SK-N-SH treated with all-trans-retinoic acid at 6 μM for 48 hours (cell line): ENCODE results near the gene LYVE1.
A peak's percentile ranks its signal among the peaks of the same experiment; 100 is the strongest.

ENCODE experiments used
- ATAC-seq: fragments of 200-7000 bp; cut with Tn5 transposase; 3 replicates; pipeline ENCODE4 v1.9.1; 2020; ENCODE audit warnings: mild to moderate bottlenecking, moderate library complexity
- ARNTL ChIP-seq: fragments of 450-650 bp; formaldehyde crosslinking; IDR thresholded peaks from 2 replicates; pipeline ENCODE4 v1.5.0; 2020; ENCODE audit warnings: low read depth, mild to moderate bottlenecking, moderate library complexity, borderline replicate concordance
- BACH2 ChIP-seq: fragments of 250-450 bp; sonication (Bioruptor Pico); IDR thresholded peaks from 2 replicates; pipeline ENCODE4 v1.9.0; 2021; ENCODE audit warnings: mild to moderate bottlenecking, borderline replicate concordance
- CREB5 ChIP-seq: fragments of 250-450 bp; sonication (Bioruptor Pico); IDR thresholded peaks from 2 replicates; pipeline ENCODE4 v1.5.1; 2020; ENCODE audit warnings: low read depth, mild to moderate bottlenecking, moderate library complexity
- CSDC2 ChIP-seq: fragments of 250-450 bp; sonication (Bioruptor Pico); IDR thresholded peaks from 2 replicates; pipeline ENCODE4 v1.5.0; 2020; ENCODE audit warnings: mild to moderate bottlenecking, moderate library complexity
- CSRNP3 ChIP-seq: fragments of 250-450 bp; sonication (Bioruptor Pico); IDR thresholded peaks from 2 replicates; pipeline ENCODE4 v1.5.1; 2021; ENCODE audit warnings: mild to moderate bottlenecking, moderate library complexity
- ESRRG ChIP-seq: fragments of 250-450 bp; sonication (Bioruptor Pico); IDR thresholded peaks from 2 replicates; pipeline ENCODE4 v1.6.1; 2021; ENCODE audit warnings: mild to moderate bottlenecking
- GLIS3 ChIP-seq: fragments of 250-450 bp; sonication (Bioruptor Pico); IDR thresholded peaks from 2 replicates; pipeline ENCODE4 v1.5.0; 2020; ENCODE audit warnings: mild to moderate bottlenecking, moderate library complexity
- ISL1 ChIP-seq: fragments of 250-450 bp; sonication (Bioruptor Pico); IDR thresholded peaks from 2 replicates; pipeline ENCODE4 v2.1.2; 2022; ENCODE audit warnings: mild to moderate bottlenecking, moderate library complexity
- OSR1 ChIP-seq: fragments of 250-450 bp; sonication (Bioruptor Pico); IDR thresholded peaks from 2 replicates; pipeline ENCODE4 v1.8.0; 2022; ENCODE audit warnings: moderate library complexity, mild to moderate bottlenecking, inconsistent platforms
- PATZ1 ChIP-seq: fragments of 250-450 bp; sonication (Bioruptor Pico); IDR thresholded peaks from 2 replicates; pipeline ENCODE4 v1.8.0; 2020; ENCODE audit warnings: mild to moderate bottlenecking, moderate library complexity, borderline replicate concordance
- POU6F1 ChIP-seq: fragments of 250-450 bp; sonication (Bioruptor Pico); IDR thresholded peaks from 2 replicates; pipeline ENCODE4 v1.8.0; 2021; ENCODE audit warnings: low read depth, mild to moderate bottlenecking, moderate library complexity, borderline replicate concordance
- PPARA ChIP-seq: fragments of 250-450 bp; sonication (Bioruptor Pico); IDR thresholded peaks from 2 replicates; pipeline ENCODE4 v1.5.0; 2020; ENCODE audit warnings: mild to moderate bottlenecking, borderline replicate concordance
- RARB ChIP-seq: fragments of 250-450 bp; sonication (Bioruptor Pico); IDR thresholded peaks from 2 replicates; pipeline ENCODE4 v1.8.0; 2021; ENCODE audit warnings: mild to moderate bottlenecking, moderate library complexity
- SNAI2 ChIP-seq: fragments of 250-450 bp; sonication (Bioruptor Pico); IDR thresholded peaks from 2 replicates; pipeline ENCODE4 v1.5.0; 2020; ENCODE audit warnings: mild to moderate bottlenecking, moderate library complexity
- TCF4 ChIP-seq: fragments of 250-450 bp; sonication (Bioruptor Pico); IDR thresholded peaks from 2 replicates; pipeline ENCODE4 v1.8.0; 2021; ENCODE audit warnings: mild to moderate bottlenecking, moderate library complexity, borderline replicate concordance
- TOX ChIP-seq: fragments of 250-450 bp; sonication (Bioruptor Pico); IDR thresholded peaks from 2 replicates; pipeline ENCODE4 v1.8.0; 2021; ENCODE audit warnings: mild to moderate bottlenecking, moderate library complexity, borderline replicate concordance
- ZC3H10 ChIP-seq: fragments of 250-450 bp; sonication (Bioruptor Pico); IDR thresholded peaks from 2 replicates; pipeline ENCODE4 v1.5.1; 2021; ENCODE audit warnings: mild to moderate bottlenecking, moderate library complexity
- ZFP3 ChIP-seq: fragments of 250-450 bp; sonication (Bioruptor Pico); IDR thresholded peaks from 2 replicates; pipeline ENCODE4 v1.5.0; 2020; ENCODE audit warnings: mild to moderate bottlenecking, moderate library complexity
- ZFP30 ChIP-seq: fragments of 450-650 bp; formaldehyde crosslinking; IDR thresholded peaks from 2 replicates; pipeline ENCODE4 v1.5.0; 2022; ENCODE audit warnings: mild to moderate bottlenecking, moderate library complexity
- ZNF565 ChIP-seq: fragments of 450-650 bp; formaldehyde crosslinking; conservative IDR thresholded peaks from 2 replicates; pipeline ENCODE4 v1.5.0; 2020; ENCODE audit warnings: low read depth, mild to moderate bottlenecking, moderate library complexity
- ZNF70 ChIP-seq: fragments of 450-650 bp; formaldehyde crosslinking; IDR thresholded peaks from 2 replicates; pipeline ENCODE4 v1.5.0; 2020; ENCODE audit warnings: mild to moderate bottlenecking, moderate library complexity
- ZNF8 ChIP-seq: fragments of 450-650 bp; formaldehyde crosslinking; IDR thresholded peaks from 2 replicates; pipeline ENCODE4 v1.5.0; 2020; ENCODE audit warnings: mild to moderate bottlenecking, moderate library complexity
- TF ChIP-seq, protein P1 (sequence below): fragments of 250-450 bp; sonication (Bioruptor Pico); IDR thresholded peaks from 2 replicates; pipeline ENCODE4 v1.5.0; 2020; ENCODE audit warnings: mild to moderate bottlenecking, moderate library complexity

LYVE1 gene

GRCh38 chr11:10540546-10540914, 27.9 kb downstream of the LYVE1 start:
- TF ChIP-seq ESRRG (CRISPR knock-in tag) (no peak), ISL1 (no peak), ZNF8 (no peak), POU6F1 (CRISPR knock-in tag) (no peak), ARNTL (CRISPR knock-in tag) (no peak), BACH2 (CRISPR knock-in tag) (no peak), TCF4 (CRISPR knock-in tag) (no peak), OSR1 (no peak), SNAI2 (no peak), CSRNP3 (CRISPR knock-in tag) (no peak), PPARA (CRISPR knock-in tag) (no peak), ZFP30 (CRISPR knock-in tag) (no peak)
- ATAC-seq = peak; percentile 65

DNA sequence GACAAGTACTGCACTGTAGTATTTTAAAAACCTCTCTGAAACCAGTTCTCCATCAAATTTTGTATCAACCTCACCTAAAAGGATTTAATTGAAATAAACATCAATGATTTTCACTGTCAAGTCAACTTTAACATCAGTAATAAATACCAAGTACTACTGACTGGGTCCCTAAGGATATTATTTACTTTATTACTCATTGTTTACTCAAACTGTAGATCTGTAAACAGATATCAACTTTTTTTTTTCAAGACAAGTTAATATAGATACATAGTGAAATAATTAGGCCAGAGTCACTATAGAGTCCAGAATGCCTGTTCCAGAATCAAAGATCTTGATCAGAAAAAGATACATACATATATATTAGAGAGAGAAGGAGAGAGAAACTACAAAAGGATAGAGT, 29.1 kb downstream of the LYVE1 start:
- TF ChIP-seq, protein P1, sequence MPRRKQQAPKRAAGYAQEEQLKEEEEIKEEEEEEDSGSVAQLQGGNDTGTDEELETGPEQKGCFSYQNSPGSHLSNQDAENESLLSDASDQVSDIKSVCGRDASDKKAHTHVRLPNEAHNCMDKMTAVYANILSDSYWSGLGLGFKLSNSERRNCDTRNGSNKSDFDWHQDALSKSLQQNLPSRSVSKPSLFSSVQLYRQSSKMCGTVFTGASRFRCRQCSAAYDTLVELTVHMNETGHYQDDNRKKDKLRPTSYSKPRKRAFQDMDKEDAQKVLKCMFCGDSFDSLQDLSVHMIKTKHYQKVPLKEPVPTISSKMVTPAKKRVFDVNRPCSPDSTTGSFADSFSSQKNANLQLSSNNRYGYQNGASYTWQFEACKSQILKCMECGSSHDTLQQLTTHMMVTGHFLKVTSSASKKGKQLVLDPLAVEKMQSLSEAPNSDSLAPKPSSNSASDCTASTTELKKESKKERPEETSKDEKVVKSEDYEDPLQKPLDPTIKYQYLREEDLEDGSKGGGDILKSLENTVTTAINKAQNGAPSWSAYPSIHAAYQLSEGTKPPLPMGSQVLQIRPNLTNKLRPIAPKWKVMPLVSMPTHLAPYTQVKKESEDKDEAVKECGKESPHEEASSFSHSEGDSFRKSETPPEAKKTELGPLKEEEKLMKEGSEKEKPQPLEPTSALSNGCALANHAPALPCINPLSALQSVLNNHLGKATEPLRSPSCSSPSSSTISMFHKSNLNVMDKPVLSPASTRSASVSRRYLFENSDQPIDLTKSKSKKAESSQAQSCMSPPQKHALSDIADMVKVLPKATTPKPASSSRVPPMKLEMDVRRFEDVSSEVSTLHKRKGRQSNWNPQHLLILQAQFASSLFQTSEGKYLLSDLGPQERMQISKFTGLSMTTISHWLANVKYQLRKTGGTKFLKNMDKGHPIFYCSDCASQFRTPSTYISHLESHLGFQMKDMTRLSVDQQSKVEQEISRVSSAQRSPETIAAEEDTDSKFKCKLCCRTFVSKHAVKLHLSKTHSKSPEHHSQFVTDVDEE = no peak
- no peak for ATAC-seq

DNA sequence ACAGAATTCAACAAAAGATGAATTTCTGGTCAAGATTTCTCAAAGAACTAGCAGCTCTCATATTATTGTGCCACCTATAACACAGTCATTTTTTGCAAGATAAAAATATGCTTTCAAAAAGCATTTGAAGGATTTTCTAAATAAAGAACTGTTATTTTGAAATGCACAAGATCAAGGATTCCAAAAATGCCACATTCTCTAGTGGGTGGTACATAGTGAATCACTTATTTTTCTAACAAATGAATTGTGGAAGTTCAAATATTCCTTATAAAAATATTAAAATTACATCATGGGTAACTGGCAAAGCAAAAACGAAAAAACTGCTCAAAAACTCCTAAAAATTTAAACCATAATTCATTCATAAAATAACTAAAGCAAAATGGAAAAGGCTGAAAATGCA, 29.5 kb downstream of the LYVE1 start:
- no peak for ATAC-seq
- TF ChIP-seq ZNF70 (no peak), CSDC2 (CRISPR knock-in tag) (no peak), GLIS3 (CRISPR knock-in tag) (no peak), ZNF565 (CRISPR knock-in tag) (no peak), ZFP30 (CRISPR knock-in tag) (no peak), ISL1 (no peak)

DNA sequence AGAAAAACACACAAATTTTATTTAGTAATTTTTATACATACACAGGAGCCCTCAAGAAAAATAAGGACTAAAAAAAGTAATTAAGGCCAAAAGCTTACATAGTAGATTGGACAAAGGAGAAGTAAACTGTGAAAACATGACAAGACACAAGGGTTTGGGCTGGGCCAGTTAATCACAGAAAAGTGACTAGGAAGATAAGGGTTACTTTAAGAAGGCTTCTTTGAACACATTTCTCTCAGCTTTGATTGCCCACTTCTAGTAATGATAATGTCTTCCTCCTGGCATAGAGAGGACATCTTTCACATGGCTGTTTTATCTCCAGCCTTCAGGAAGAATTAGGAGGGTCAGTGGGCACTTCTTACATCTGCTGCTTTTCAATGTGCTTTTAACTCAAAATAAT, 30.9 kb downstream of the LYVE1 start:
- ATAC-seq = no peak
- TF ChIP-seq ZNF70 (no peak), BACH2 (CRISPR knock-in tag) (no peak), SNAI2 (no peak), ESRRG (CRISPR knock-in tag) (no peak), GLIS3 (CRISPR knock-in tag) (no peak), CREB5 (CRISPR knock-in tag) (no peak), TOX (CRISPR knock-in tag) (no peak), PATZ1 (CRISPR knock-in tag) (no peak), ZC3H10 (CRISPR knock-in tag) (no peak), RARB (no peak), ZFP3 (CRISPR knock-in tag) (no peak), ISL1 (no peak), TCF4 (CRISPR knock-in tag) (no peak), OSR1 (no peak), ZNF8 (no peak), PPARA (CRISPR knock-in tag) (no peak), ZFP30 (CRISPR knock-in tag) (no peak), CSRNP3 (CRISPR knock-in tag) (no peak), POU6F1 (CRISPR knock-in tag) (no peak)
